GM19452 (cell line): ENCODE data around the gene DOCK8.

Experiments used
- ATAC-seq: cut with Tn5 transposase; IDR thresholded peaks from one replicate; pipeline ENCODE4 v1.9.1; 2021; ENCODE audit not compliant: unreplicated experiment

The DOCK8 gene

DNA sequence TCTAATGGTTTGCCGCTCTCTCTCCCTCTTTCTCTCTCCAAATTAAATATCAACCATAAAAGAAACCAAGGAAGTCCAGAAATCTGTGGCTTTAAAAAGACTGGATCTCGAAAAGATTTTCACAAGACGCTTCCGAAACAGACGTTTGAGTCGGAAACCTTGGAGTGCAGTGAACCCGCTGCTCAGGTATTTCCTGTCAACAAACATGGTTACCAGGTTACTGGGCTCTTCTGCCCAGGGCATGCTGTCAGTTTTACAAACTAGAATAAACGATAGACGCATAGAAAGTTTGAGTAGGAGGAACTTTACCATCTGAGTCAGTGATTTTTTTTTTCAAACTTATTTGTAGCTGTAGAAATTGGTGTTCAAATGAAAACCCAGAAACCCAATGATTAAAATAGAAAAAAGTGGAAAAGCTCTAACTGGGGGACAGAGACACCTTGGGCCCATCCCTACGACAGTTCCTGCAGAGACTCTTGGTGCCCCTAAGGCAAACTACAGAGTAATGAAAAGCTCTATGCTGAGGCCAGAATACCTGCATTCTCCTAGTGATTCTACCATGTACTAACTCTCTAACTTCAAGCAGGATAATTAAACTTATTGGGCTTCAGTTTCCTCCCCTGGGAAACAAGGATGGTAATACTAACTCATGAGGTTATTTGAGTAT, 90.0 kb downstream of the DOCK8 start:
- no peak for ATAC-seq

DNA sequence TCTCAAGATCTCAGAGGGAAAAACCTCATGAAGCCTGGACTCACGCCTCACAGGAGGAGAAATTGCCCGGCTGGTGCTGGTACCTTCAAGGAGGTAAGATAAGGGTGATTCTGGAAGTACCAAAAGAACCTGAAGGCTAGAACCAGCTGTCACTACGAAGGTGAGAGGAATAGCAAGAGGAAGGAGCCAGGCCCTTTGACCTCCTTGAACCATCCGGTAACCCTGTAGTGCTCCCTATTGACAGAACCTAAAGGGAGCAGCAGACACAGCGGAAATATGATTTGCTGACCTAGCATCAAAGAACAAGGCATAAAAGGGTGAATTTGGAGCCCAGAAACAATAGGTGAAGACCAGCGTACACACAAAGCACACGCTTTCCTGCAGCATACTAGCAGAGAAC, 92.2 kb downstream of the DOCK8 start:
- ATAC-seq, result no peak

DNA sequence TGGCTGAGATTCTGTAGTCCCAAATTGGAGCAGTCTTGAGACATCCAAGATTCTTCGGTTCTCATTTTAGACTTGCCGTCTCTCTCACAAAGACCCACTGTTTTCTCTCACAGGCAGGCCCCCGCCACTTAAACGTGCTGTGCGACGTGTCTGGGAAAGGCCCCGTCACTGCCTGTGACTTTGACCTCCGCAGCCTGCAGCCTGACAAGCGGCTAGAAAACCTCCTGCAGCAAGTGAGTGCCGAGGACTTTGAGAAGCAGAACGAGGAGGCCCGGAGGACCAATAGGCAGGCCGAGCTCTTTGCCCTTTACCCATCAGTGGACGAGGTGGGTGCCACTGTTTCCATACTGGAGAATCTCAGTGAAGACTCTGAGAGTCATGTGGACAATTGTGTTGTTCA, 97.2 kb downstream of the DOCK8 start:
- no peak for ATAC-seq

DNA sequence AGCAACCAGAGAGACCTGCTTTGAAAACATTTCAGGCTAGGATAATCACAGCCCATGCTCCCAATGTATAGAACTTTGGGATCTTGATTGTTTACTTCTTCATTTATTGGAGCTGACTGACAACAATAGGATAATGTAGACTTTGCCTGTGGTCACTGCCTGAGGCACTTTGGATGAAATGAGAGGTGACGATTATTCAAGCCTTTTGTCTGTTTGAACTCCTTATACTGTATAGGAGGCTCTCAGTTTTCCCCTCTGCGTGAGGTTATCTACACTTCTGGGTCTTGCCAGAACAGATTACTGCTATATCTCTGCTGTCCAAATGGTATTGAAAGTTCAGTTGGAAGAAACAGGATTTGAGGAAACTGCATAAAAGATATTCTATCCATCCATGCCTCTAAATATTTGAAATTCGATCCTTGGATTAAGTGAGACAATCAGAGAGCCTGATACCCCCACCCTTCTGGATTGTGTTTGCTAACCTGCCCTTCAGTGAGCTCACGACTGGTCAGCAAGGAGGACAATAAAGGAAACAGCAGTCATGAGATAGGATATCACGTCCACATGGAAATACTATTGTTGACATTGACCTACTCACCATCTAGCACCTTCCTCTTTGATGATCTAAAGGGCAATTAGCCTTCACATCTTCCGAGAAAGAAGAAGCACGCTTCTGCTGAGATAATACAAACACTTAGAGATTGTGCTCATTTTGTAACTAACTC, 98.1 kb downstream of the DOCK8 start:
- no peak for ATAC-seq

DNA sequence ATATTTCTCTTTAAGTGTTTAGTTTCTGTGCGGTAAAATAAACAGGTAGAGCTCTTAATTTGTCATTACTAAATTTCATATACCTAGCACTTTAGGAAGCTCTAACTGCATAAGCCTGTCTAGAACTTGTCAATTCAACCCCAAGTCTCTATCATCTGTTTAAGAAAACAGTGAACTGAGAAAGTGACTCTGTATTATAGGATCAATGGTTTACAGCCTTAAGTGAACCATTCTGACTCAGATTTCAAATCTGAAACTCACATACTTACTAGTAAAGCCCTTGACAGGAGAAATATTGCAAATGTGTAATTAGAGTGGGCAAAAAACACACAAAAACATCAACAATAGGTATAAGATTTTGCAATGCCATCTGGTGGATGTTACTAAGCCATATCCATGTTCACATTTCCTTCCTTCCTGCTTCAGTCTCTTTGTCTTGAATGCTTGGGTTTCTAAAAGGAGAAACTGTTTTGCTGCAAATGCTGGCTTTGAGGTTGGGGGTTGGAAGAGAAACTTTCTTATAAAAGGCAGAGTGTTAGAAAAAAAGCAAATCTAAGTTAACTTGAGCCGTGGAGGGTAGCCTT, 101.8 kb downstream of the DOCK8 start:
- ATAC-seq, result no peak

DNA sequence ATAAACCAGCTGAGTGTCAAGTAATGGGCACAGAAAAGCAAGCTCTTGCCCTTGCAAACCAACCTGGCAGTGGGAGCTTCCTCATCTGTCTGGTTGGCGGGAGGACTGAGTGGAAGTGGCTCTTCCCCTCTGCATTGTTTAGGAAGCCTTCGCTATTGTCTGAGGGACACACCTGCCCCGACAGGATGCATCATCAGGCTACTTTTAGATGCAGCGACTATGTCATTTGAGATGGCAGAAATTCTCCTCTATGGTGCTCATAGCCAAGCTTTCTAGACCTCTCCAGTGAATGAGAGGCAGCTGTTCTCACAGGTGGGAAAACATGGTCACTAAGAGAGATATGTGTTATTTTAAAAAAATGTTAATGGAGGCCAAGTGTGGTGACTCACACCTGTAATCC, 104.0 kb downstream of the DOCK8 start:
- no peak for ATAC-seq

DNA sequence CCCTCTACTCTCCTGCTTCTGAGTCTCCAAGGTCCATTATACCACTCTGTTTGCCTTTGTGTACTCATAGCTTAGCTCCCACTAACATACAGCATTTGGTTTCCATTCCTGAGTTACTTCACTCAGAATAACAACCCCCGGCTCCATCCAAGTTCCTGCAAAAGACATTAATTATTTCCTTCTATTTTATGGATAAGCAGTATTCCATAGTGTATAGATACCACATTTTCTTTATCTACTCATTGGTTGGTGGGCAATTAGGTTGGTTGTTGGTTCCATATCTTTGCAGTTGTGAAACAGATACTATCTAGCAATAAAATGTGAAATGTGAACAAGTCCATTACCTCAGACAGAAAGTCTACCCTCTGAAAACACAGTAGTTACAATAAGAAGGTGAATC, 110.3 kb downstream of the DOCK8 start:
- ATAC-seq, result no peak

DNA sequence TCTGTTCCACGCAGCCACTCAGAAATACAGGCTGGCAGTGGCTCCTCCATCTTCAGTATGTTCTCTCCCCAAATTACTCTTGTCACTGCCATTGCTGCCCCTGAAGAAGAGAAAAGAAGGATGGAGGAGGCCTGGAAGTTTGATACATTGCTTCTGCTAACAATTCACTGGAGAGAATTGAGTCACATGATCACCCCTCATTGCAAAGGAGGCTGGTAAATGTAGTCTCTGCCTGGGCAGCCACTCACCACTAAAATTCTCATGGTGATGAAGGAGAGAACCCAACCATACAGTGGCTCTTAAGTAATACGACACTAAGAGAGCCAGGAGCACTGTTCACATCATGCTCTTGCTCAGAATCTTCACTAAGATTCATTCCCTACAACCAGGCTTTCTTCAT, 112.0 kb downstream of the DOCK8 start:
- ATAC-seq, result no peak

DNA sequence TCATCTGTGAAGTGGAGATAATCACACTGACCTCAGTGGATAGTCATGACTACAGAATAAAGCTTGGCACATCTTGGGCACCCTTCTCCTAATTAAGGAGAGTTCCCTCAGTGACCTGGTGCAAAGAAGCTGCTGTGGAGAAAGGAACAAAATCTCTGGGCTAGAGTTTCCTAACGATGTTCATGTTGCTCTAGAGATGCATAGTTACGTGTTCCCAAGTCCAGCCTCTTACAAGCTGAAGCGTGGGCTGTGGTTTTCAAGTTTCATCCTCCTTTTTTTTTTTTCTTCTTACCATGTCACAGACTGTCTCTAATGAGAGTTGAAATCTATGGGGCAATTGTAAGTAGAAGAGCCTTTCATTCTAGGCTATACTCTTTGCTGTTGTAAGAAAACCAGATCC, 113.8 kb downstream of the DOCK8 start:
- ATAC-seq, result no peak

DNA sequence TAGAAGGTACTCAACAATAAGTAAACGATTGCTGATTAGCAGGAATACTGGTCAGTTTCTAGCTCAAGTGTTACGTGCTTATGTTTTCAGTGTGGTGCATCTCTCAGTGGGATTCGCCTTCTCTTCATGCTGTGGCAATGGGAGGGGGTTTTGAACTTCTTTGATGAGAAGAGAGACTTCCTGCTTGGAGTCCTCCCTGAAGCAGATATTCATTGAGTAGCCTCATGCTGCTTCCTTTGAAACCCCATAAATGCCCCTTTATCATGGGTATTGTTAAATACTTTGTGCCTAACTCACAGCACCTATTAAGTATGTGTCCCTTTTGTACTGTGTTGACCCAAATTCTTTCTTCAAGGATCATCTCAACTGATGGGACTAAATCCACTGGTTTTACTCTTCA, 116.5 kb downstream of the DOCK8 start:
- no peak for ATAC-seq

DNA sequence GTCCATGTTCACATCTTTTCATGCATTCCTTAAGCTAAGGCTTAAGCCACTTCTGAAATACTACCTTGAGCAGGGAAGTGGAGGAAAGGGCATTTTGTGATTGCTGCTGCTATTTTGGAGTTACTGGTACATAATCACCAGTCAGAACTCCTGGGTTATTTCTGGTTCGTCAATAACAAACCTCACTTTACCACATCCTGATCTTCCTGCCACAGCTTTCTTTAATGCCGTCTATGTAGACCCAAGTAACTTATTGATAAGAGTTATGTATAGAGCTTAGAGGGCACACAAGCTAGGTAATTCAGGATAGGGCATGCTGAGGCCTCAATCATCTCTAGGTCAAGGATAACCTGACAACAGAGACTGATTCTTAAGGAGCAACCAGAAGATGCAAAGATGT, 120.7 kb downstream of the DOCK8 start:
- no peak for ATAC-seq

DNA sequence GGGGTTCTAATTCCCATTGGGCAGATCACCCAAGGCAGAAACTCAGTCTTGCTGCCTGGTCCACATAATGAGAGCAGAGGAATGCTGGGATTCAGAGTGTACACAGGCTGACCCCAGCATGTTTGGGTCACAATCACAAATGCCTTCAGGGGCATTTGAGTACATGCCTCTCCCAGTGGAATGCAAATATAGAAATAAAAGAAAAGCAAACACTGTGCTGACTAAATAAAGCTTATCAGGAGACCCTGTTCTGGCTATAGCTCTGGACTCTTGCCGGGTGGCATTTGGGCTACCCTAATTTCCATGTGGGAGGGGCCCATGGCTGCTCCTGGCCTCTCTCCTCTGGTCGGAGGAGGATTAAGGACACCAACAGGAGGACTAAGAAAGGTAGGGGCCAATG, 121.4 kb downstream of the DOCK8 start:
- no peak for ATAC-seq

DNA sequence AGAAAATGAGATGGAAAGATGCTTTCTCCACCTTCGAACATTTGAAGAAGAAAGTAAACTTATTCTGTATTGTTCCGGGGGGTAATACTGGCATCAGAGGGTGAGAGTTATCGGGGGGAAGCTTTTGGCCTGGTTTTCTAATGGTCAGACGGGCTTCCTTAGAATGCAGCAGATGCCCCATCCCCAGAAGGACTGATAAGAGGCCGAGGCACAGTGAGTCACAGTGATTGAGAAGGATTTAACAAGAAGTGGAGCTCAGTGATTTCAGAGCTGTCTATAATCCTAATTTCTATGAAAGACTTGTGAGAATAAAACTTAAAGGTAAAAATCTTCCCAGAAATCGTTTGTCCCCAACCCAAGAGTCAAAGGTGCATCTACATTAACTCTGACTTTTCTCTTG, 123.9 kb downstream of the DOCK8 start:
- no peak for ATAC-seq

DNA sequence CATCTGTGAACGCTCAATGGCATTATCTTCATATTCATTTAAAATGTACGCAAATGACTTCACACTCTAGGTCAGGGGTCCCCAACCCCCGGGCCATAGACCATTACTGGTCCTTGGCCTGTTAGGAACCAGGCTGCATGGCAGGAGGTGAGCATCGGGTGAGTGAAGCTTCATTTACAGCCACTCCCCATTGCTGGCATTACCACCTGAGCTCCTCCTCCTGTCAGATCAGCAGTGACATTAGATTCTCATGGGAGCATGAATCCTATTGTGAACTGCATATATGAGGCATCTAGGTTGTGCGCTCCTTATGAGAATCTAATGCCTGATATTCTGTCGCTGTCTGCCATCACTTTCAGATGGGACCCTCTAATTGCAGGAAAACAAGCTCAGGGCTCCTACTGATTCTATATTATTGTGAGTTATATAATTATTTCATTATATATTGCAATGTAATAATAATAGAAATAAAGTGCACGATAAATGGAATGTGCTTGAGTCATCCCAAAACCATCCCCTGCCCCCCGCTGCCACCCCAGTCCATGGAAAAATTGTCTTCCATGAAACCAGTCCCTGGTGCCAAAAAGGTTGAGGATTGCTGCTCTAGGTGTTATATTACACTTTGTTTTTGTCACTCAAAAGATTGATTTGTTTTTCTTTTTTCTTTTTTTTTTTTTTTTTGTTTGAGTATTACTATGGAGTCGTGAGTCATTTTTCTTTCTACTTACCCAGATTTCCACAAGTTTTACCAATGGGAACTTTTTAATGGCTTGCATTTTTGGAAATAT, 127.2 kb downstream of the DOCK8 start:
- ATAC-seq, result no peak

DNA sequence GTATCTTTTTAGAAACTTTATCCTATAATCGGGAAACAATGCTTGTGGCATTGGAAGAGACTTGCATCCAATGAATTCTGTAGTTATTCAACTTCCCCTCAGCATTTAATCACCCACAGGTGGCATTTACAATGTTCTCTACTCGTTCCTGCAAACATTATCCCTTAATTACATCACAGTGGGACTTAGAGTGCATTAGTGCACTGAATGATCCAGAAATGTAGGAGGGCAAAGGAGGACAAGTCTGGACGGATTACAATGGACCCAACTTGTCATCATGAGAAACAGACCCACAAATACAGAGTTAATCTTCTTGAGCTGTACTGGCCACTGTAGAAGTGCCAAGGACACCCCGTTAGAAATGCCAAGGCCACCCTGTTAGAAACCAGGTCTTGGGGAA, 129.1 kb downstream of the DOCK8 start:
- no peak for ATAC-seq

DNA sequence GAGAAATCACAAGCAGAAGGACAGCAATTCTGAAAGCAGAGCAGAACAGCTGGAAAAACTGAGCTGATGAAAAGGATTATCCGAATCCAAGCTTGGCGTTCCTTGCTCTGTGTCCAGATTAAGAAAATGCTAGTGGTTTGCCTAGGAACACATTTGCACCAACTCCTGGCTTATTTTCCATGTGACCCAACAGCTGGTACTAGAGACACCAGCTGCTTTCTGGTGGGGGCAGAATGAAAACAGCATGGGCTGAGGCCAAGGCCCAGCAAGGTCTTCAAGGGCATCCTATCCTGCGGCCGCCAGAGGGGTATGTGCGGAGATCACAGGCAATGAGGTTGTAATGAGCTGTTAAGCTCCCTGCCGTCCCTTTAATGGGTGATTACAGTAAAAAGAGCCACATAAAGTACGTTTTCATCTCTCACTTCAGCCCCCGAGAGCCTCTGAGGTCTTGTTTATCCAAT, 131.5 kb downstream of the DOCK8 start:
- ATAC-seq, result no peak

DNA sequence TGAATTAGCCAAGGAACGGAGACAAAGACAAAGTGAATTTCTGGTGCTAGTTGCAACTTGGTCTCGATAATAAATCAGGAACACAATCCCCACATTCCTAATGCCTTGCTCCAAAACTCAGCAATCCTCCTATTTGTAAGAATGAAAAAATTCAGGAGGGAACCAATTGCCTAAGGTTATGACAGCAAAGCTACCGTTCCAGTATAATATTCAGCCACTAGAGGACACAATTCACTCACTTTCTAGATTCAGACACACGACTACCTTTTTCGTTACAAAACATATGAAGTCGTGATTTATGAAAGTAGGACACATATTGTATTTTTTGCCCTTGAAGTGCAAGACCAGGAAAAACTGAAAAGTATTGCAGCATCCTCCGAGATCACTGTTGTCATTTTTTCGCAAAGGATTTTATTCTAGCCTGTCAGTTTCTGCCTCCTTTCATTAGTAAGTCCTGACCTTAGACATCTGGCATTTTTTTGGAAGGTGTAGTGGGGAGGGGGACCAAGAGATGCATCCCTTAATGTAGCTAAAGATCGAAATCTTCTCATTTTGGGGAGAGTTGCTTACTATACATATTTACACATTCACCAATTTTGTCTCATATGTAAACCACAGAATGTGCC, 133.1 kb downstream of the DOCK8 start:
- no peak for ATAC-seq

DNA sequence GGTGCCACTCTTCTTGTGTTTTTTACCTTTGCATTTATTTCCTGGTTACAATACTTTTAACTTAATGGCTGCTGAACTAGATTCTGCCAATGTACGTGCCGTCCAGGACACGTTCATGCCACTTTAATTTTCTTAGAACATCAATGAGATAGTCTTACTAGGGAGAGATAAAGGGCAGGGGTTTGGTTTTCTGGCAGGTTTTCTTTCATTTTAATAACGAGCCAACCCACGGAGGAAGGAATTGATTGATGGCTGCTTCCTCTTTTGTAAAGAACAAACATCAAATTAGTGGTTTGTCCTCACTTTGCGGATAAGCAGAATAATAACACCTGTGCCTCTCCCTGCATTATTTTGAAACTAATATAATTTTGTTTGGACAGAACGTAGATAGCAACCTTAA, 135.7 kb downstream of the DOCK8 start:
- ATAC-seq, result no peak

DNA sequence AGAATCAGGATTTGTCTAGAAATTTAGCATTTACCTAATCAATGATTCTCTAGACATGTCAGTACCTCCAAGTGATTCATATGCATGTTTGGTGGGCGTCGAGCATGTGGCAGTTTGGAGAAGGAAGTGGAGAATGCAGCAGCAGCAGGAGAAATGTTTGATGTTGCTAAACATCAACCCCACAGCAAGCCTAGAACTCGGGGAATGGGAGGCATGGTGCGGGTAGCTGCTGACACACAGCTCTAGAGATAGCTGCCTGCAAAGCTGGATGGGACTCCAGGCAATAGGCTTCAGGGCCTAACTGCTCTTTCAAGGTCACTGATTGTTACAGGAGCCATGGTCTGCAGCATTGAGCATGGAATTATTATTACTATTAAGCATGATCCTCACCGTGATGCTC, 137.3 kb downstream of the DOCK8 start:
- no peak for ATAC-seq

DNA sequence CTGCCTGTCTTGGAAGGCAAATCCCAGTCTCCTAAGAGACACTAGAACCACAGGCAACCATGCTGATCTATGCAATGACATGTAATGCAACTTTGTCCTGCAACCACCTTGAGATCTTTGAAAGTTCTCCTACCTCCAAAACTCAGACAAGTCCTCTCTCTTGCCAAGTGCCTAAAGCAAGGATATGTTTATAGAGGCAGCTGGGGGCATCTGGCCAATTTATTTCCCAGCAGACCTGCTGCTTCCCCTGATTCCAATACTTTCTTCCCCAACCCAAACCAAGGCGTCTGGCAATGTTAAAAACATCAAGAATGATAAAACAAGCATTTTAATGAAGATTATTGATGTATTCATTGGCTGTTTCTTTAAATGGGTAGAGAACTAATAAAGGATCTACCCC, 138.4 kb downstream of the DOCK8 start:
- ATAC-seq, result no peak

DNA sequence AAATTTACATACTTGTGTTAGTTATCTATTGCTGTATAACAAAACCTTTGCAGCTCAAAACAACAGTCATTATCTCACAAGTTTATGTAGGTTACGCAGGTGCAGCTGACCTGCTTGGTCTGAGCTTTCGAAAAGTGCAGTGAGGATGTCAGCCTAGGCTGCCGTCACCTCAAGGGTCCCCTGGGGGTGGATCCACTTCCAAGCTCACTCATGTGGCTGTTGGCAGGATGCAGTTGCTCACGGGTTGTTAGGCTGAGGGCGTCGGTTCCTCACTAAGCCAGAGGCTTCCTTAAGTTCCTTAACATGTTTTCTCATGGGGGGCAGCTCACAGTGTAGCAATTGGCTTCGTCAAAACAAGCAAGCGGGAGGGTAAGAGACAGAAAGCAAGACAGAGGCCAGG, 139.8 kb downstream of the DOCK8 start:
- ATAC-seq, result no peak
